Stimulated activated CD8-positive, alpha-beta memory T cell treated with anti-CD3 and anti-CD28 coated beads, Interleukin-7, amount 100 ng/mL, for 24 hours (primary cell): ENCODE measurements around the gene ADGRE3.

ENCODE experiments used
- DNase-seq: peaks from one replicate; pipeline ENCODE4 v3.0.0-alpha.2; 2020; ENCODE audit warnings: low read depth

ADGRE3 gene

GRCh38 chr19:14674764-14675163 is at the start of gene ADGRE3:
Gene ADGRE3 (minus strand): TSS chr19:14674844. CDS start chr19:14674770, 74 bp downstream.
- no peak for DNase-seq

GRCh38 chr19:14722127-14722526 is 47.5 kb upstream of the ADGRE3 start:
- DNase-seq: no peak

- DNase-seq: no peak
Measured at GRCh38 chr19:14719162-14719561, 44.5 kb upstream of the ADGRE3 start.

- DNase-seq: no peak
Measured at GRCh38 chr19:14718522-14719116, 44.0 kb upstream of the ADGRE3 start.

- no peak for DNase-seq
Measured at GRCh38 chr19:14715841-14716240, 41.2 kb upstream of the ADGRE3 start.

GRCh38 chr19:14704450-14704849 is 29.8 kb upstream of the ADGRE3 start:
- no peak for DNase-seq

- no peak for DNase-seq
Measured at GRCh38 chr19:14703833-14704232, 29.2 kb upstream of the ADGRE3 start.

GRCh38 chr19:14700711-14701375 is 26.2 kb upstream of the ADGRE3 start:
- no peak for DNase-seq

GRCh38 chr19:14699641-14700040 is 25.0 kb upstream of the ADGRE3 start:
- DNase-seq: no peak

- DNase-seq: no peak
Measured at GRCh38 chr19:14695471-14695870, 20.8 kb upstream of the ADGRE3 start.

GRCh38 chr19:14694641-14695266 is 20.1 kb upstream of the ADGRE3 start:
- DNase-seq: no peak

- DNase-seq: peak; percentile 100
Measured at GRCh38 chr19:14689598-14690503, 15.2 kb upstream of the ADGRE3 start, which contains the start of gene ZNF333. Gene ZNF333 (plus strand): TSS chr19:14690048. CDS start chr19:14693492, 3,444 bp downstream.

- no peak for DNase-seq
Measured at GRCh38 chr19:14686411-14686810, 11.8 kb upstream of the ADGRE3 start.

GRCh38 chr19:14683439-14683838 is 8.8 kb upstream of the ADGRE3 start:
- DNase-seq: no peak

GRCh38 chr19:14682084-14682483 is 7.4 kb upstream of the ADGRE3 start:
- DNase-seq: no peak

GRCh38 chr19:14678199-14678598 is 3.6 kb upstream of the ADGRE3 start:
- DNase-seq: no peak

GRCh38 chr19:14677464-14677863 is 2.8 kb upstream of the ADGRE3 start:
- DNase-seq: no peak

GRCh38 chr19:14676762-14677161 is 2.1 kb upstream of the ADGRE3 start:
- DNase-seq: no peak

GRCh38 chr19:14673088-14673487 is 1.6 kb downstream of the ADGRE3 start:
- no peak for DNase-seq

- DNase-seq: no peak
Measured at GRCh38 chr19:14672188-14672872, 2.3 kb downstream of the ADGRE3 start.

GRCh38 chr19:14670408-14670807 is 4.2 kb downstream of the ADGRE3 start:
- no peak for DNase-seq

GRCh38 chr19:14669940-14670339 is 4.7 kb downstream of the ADGRE3 start:
- no peak for DNase-seq
